ENCODE measurements around the gene FOXA1.

FOXA1 gene

GRCh38 chr14:37594971-37595808, at the start of gene FOXA1, which contains the start of gene TTC6:
Gene FOXA1, minus strand, starts transcription at chr14:37595249. Its CDS starts 277 bp downstream, at chr14:37594972.
Gene TTC6, plus strand, starts transcription at chr14:37595629. Its CDS starts 26,436 bp downstream, at chr14:37622065.
- DNase-seq = no peak

DNA sequence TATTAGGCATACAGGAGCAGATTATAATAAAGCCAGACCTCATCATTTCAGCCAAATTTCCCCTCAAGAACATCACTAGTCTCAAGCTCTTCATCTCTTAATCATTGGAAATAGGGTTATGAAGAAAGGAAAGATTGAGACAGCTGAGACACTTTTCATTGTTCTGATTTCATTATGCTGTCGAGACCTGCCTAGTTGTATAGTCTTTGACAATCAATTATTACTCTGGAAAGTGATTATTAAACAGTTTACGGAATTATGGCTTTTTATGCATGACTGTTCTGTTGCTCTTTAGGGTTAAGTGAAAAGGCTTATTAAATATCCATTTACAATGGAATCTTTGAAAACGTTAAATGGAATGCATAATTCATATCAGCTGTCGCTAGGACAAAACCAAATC, 48.7 kb upstream of the FOXA1 start:
- no peak for DNase-seq

DNA sequence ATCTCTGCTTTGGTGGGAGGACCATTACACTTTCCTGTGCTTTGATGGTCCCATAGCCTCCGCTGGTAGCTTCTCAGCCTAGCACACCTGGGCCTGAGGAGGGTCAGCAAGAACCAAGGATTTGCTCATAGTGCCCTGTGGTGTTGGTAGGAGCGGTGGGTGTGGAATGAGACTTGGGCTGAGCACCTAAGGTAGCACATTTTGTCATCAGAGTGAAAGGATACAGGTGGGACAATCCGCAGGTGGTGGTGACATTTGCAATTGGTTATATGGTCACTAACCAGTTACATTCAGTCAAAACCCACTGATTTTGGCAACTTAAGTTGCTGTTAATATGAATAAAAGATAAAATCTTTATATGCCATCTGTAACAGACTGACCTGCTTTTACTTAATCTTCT, 47.1 kb upstream of the FOXA1 start:
- no peak for DNase-seq

GRCh38 chr14:37641117-37641516, 46.1 kb upstream of the FOXA1 start:
- no peak for DNase-seq

- no peak for DNase-seq
Measured at GRCh38 chr14:37638599-37638998, 43.5 kb upstream of the FOXA1 start.

DNA sequence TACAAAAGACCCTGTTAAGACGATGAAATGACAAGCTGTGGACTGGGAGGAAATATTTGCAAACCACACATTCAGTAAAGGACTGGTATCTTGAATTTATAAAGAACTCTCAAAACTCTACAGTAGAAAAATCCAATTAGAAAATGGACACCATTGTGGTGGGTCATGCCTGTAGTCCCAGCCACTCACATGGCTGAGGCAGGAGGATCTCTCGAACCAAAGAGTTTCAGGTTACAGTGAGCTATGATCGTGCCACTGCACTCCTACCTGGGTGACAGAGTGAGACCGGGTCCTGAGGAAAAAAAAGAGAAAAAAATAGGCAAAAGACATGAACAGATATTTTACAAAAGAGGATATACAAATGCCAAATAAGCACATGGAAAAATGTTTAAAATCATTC, 42.3 kb upstream of the FOXA1 start:
- no peak for DNase-seq

- DNase-seq = no peak
Measured at GRCh38 chr14:37625597-37626595, 30.8 kb upstream of the FOXA1 start.

DNA sequence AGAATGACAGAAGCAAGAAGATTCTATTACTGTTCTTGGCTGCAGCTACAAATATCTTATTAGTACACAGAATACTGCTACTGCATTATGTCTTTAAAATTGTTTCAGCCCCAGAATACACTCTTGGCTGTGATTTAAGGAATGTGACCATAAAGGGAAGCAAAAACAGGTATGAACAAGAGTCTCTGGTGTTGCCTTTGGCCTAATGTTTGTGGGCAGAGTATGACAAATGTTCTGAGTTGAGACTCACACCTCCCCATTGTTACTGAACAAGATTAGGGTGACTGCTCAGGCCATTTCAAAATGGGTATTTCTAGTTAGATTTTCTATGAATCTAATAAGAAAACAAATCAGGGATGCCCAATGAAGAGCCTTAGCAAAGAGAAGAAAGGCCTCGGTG, 28.9 kb upstream of the FOXA1 start:
- no peak for DNase-seq

GRCh38 chr14:37623426-37623951, 28.4 kb upstream of the FOXA1 start:
- no peak for DNase-seq

- DNase-seq = no peak
Measured at GRCh38 chr14:37622231-37622923, 27.3 kb upstream of the FOXA1 start.

- no peak for DNase-seq
Measured at GRCh38 chr14:37620856-37621255, 25.8 kb upstream of the FOXA1 start.

GRCh38 chr14:37618498-37619028, 23.5 kb upstream of the FOXA1 start:
- DNase-seq = no peak

GRCh38 chr14:37617864-37618365, 22.9 kb upstream of the FOXA1 start:
- DNase-seq = no peak

DNA sequence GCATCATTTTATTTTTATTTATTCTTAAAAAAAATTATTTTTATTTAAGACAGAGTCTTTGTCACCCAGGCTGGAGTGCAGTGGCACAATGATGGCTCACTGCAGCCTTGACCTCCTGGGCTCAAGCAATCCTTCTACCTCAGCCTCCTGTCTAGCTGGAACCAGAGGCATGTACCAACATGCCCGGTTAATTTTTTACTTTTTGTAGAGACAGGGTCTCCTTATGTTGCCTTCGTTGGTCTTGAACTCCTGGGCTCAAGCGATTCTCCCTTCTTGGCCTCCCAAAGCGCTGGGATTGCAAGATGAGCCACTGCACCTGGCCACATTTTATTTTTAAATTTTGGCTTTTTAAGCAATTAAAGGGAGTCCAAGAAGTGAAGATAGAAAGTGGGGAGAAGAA, 21.8 kb upstream of the FOXA1 start:
- DNase-seq = no peak

GRCh38 chr14:37615582-37616289, 20.7 kb upstream of the FOXA1 start:
- DNase-seq = no peak

GRCh38 chr14:37610945-37611523, 16.0 kb upstream of the FOXA1 start:
- DNase-seq = no peak

GRCh38 chr14:37608649-37609048, 13.6 kb upstream of the FOXA1 start:
- no peak for DNase-seq

GRCh38 chr14:37606678-37607077, 11.6 kb upstream of the FOXA1 start:
- no peak for DNase-seq

DNA sequence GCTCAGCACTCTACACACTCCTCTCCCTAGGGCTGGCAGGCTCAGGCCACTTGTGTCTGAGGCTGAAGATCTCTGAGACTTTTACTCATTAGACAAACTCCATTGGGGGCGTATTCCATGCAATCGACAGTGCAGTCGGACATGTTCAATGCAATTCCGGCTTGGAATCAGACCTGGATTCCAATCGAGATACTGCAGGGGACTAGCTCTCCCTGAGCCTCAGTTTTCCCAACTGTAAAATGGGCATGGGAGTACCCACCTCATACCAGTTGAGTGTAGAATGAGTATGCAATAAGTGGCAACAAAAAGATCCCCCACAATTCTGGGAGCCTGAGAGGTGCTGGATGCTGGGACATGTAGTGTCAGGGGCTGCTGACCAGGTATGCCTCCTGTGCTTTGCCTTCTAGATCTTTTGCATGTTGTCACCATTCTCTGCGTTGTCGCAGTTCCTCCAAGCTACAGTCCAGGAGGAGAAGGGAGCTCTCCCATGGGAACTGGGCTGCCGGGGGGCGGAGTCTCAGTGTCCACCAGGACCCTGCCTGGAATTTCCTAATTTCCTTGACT, 8.7 kb upstream of the FOXA1 start:
- DNase-seq = no peak

DNA sequence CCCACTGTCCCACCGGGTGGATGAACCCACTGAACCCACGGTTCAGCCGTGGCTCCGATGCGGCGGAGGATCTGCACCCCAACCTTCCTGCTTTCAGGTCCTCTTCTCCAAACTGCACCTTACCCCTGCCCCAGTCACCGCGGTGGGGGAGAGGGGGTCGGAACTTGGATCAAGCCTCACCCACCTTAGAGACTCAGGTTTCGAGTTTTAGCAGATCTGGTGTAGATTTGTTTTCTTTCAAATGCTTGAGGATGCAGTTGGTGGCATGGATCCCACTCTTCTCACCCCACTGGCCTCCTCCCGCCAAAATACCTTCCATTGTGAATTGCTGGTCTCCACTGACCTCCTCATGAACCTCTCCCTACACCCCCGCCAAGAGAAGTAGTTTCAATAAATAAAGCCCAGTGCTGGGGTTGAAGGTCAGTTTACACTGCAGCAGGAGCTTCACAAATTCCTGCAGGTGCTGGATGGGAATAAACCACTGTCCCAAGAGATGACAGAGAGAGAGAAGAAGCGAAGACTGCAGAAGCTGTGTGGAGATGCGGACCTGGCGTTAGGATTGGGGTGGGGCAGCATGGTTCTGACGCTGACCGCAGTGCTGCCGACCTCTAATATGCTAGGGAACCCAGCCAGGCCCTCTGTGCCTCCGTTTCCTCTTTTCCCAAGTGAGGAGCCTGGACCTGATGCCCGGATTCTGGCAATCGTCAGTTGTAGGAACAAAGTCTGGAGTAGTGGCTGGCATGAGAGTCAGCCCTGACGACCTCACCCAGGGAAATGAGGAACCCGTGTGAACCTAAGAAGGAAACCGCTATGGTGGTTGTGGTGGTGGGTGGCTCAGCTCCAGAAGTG, 7.8 kb upstream of the FOXA1 start:
- no peak for DNase-seq
